Right cardiac atrium (tissue), 5 donors: Measurements from ENCODE around the gene MAGEA1. TPM values are rescaled to one million over a fixed set of nuclear protein-coding genes. Genes with fewer than 3 reads are reported as not detected.

Experiments used
- ATAC-seq, 2 donors: fragments of 200-7000 bp; cut with Tn5 transposase; one replicate each; pipeline versions ENCODE4 v1.8.0 to v1.9.1; 2020; ENCODE audit warnings: moderate library complexity in 2 of 2, mild to moderate bottlenecking in 1 of 2
- DNase-seq, 3 donors: peaks; one replicate each; pipeline ENCODE4 v3.0.0-alpha.2; 2020
- H3K27ac ChIP-seq: one replicate; pipeline ENCODE4 v1.5.1; 2013; ENCODE audit warnings: mild to moderate bottlenecking, low read length, control low read depth, moderate library complexity
- H3K27me3 ChIP-seq: one replicate; pipeline ENCODE4 v1.6.1; 2013; ENCODE audit not compliant: control insufficient read depth, insufficient read depth
- H3K4me1 ChIP-seq: one replicate; pipeline ENCODE4 v1.6.1; 2013; ENCODE audit warnings: low read length; ENCODE audit not compliant: control insufficient read depth, insufficient read depth
- H3K4me3 ChIP-seq: one replicate; pipeline ENCODE4 v1.5.1; 2013; ENCODE audit warnings: low read length, control low read depth
- H3K9me3 ChIP-seq: one replicate; pipeline ENCODE4 v1.6.1; 2013; ENCODE audit warnings: low read length; ENCODE audit not compliant: control insufficient read depth
- WGBS: extraction: QIAGEN DNeasy Blood & Tissue Kit; methylation state at CpG from one replicate; pipeline ENCODE4 v1.1.7; 2013; 5-methylcytosine and 5-hydroxymethylcytosine counted together
- intact Hi-C, 4 donors: fragments of 100-400 bp; cut with DNase I; formaldehyde crosslinking; loops; one replicate each; pipeline versions ENCODE4 v1.11.0 to v1.14.0; 2022 to 2023
- polyA plus RNA-seq: library from polyadenylated mRNA; stranded (reverse); fragments of 200-250 nt; gene quantifications from one replicate; pipeline ENCODE4 v1.2.3, GENCODE V29; 2013
- total RNA-seq, 4 donors: library from RNA; stranded (reverse); fragmentation: NEBNext Ultra II Directional; extraction: Animal tissue kit (Norgen Biotek cat#: 25700); gene quantifications; one replicate each; pipeline ENCODE4 v1.2.1, GENCODE V29; 2021
- donor health status: healthy with polysubstance abuse.
- donor health status: DM: no; HTN: yes; CAD: no.
- donor health status: DM: no; HTN: no; CAD: no.
- donor health status: DM: no; HTN: yes; CAD: no; lungs with severe emphysema.
- donor health status: DM: yes; HTN: yes; CAD: no.

Gene MAGEA1
- total and polyA plus RNA-seq, 5 donors = not detected

GRCh38 chrX:153190381-153190780, 11.3 kb downstream of the MAGEA1 start:
- DNase-seq = no peak
- WGBS = 21% methylated on average over 1 of the region's 1 CpG
- Histone ChIP-seq H3K4me1 (no peaks in the 10 kb centered on the region), H3K9me3 (no peaks in the 10 kb centered on the region), H3K4me3 (no peak overlapping the region), H3K27ac (no peak overlapping the region), H3K27me3 (no peaks in the 10 kb centered on the region)
- intact Hi-C loops = no loop called here
- no peak for ATAC-seq

- no peaks in the 10 kb centered on the region for H3K27me3 ChIP-seq
- H3K27ac ChIP-seq = no peak overlapping the region
- H3K4me1 ChIP-seq = no peaks in the 10 kb centered on the region
- DNase-seq (no peak), ATAC-seq (no peak)
- no peak overlapping the region for H3K4me3 ChIP-seq
- H3K9me3 ChIP-seq = no peaks in the 10 kb centered on the region
- WGBS = 67% methylated on average over 2 of the region's 2 CpGs
- intact Hi-C loops = no loop called here
Observed at GRCh38 chrX:153200462-153200861, 21.4 kb downstream of the MAGEA1 start.

DNA sequence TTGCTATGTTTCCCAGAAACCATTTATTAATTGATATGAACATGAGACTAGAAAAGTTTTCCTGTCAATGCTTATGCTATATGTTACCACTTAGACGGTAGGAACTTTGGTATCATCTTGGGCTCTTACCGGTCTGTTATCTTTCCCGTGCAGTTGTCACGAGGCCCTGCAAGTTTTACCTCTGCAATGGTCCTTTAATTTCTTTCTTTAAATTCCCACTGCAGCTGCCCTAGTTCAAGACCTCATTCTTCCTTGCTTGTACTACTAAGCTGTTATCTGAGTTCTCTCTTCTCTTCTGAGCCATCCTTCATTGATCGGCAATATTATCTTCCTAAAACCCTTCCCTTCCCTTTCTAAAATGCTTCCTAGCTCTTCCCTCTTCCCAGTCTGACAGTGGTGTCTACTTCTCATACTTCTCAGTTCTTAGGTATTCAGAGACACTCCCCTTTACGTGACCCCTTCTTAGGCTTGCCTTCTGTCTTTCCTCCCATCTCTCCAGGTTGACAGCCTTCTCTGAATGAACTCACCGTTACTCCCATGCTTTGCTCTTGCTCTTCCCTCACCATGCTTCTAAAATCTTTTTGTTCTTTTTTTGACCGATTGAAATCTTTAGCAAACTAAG, 27.5 kb downstream of the MAGEA1 start:
- 69% methylated on average over 8 of the region's 8 CpGs for WGBS
- no peak for DNase-seq
- no peaks in the 10 kb centered on the region for H3K27me3 ChIP-seq
- no peaks in the 10 kb centered on the region for H3K4me1 ChIP-seq
- no peak for ATAC-seq
- intact Hi-C loops = no loop called here
- no peak overlapping the region for H3K27ac ChIP-seq
- H3K9me3 ChIP-seq = no peaks in the 10 kb centered on the region
- H3K4me3 ChIP-seq = no peak overlapping the region

GRCh38 chrX:153209347-153209746, 30.3 kb downstream of the MAGEA1 start:
- Histone ChIP-seq H3K9me3 (no peaks in the 10 kb centered on the region), H3K27me3 (no peaks in the 10 kb centered on the region), H3K27ac (no peak overlapping the region), H3K4me1 (no peaks in the 10 kb centered on the region), H3K4me3 (no peak overlapping the region)
- ATAC-seq (no peak), DNase-seq (no peak)
- intact Hi-C loops = no loop called here
- WGBS = 93% methylated on average over 3 of the region's 3 CpGs

- intact Hi-C loops = no loop called here
- Histone ChIP-seq H3K27ac (no peak overlapping the region), H3K27me3 (no peaks in the 10 kb centered on the region), H3K4me1 (no peaks in the 10 kb centered on the region), H3K4me3 (no peak overlapping the region), H3K9me3 (no peaks in the 10 kb centered on the region)
- 57% methylated on average over 2 of the region's 2 CpGs for WGBS
- DNase-seq = no peak
- no peak for ATAC-seq
Observed at GRCh38 chrX:153214934-153215333, 35.9 kb downstream of the MAGEA1 start.

- H3K4me3 ChIP-seq = no peak overlapping the region
- H3K27me3 ChIP-seq = no peaks in the 10 kb centered on the region
- ATAC-seq (no peak), DNase-seq (no peak)
- no peaks in the 10 kb centered on the region for H3K4me1 ChIP-seq
- 65% methylated on average over 1 of the region's 1 CpG for WGBS
- intact Hi-C loops = no loop called here
- no peak overlapping the region for H3K27ac ChIP-seq
- H3K9me3 ChIP-seq = no peaks in the 10 kb centered on the region
Observed at GRCh38 chrX:153216926-153217325, 37.8 kb downstream of the MAGEA1 start.

GRCh38 chrX:153225438-153226098, 46.5 kb downstream of the MAGEA1 start:
- DNase-seq (no peak), ATAC-seq (no peak)
- Histone ChIP-seq H3K9me3 (no peaks in the 10 kb centered on the region), H3K4me3 (no peak overlapping the region), H3K27me3 (no peaks in the 10 kb centered on the region), H3K27ac (no peak overlapping the region), H3K4me1 (no peaks in the 10 kb centered on the region)
- intact Hi-C loops = no loop called here
- WGBS = 80% methylated on average over 8 of the region's 8 CpGs

DNA sequence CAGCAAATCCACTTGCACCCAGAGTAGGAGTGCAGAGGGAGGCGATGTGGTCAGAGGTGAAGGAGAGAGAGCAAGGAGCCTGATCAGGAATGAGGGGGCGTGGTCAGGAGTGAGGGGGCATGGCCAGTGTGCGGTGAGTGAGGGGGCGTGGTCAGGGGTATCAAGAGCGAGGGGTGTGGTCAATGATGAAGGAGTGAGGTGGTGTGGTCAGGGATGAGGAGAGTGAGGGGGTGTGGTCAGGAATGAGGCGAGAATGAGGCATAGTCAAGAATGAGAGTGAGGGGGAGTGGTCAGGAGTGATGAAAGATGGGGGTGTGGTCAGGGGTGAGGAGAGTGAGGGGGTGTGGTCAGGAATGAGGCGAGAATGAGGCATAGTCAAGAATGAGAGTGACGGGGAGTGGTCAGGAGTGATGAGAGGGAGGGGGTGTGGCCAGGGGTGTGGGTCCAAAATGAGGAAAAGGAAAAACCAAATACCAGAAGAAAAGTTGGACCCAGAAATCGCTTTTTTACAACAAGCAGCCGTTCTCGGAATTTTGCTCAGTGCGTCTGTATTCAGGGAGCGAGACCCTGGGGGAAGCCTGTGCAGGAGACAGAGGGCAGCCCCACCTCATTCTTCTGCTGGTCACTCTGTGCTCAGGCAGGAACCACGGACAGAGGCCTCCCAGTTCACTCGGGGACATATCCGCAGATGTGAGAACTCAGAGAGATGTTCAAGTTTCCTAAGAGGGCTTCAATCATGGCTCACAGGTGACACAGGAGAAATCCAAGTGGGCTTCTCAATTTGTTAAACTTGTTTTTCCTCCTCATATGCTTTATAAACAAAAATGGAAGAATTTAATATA, 47.5 kb downstream of the MAGEA1 start:
- 13% methylated on average over 16 of the region's 16 CpGs for WGBS

More for the DNA sequence above, 47.5 kb downstream of the MAGEA1 start:
- Histone ChIP-seq H3K4me3 (no peak overlapping the region), H3K4me1 (no peaks in the 10 kb centered on the region), H3K27ac (no peak overlapping the region), H3K27me3 (no peaks in the 10 kb centered on the region), H3K9me3 (no peaks in the 10 kb centered on the region)
- peak in 2 of 3 donors; percentile 17 to 44 for DNase-seq
- ATAC-seq = peak in 1 of 2 donors; percentile 73
- intact Hi-C loops = no loop called here

Other genes with a start within 250 kb of the MAGEA1 start
- under 1 TPM in 1 of 4 donors, not detected in 3; 0.12 TPM for gene PNMA5, start 185.2 kb upstream of the MAGEA1 start, total RNA-seq
- gene PNMA5, start 185.2 kb upstream of the MAGEA1 start, polyA plus RNA-seq = not detected
- 1 to 10 TPM in 3 of 4 donors, under 1 TPM in 1; 0.95 to 3.1 (median 3.0) TPM for gene PNMA3, start 122.8 kb upstream of the MAGEA1 start, total RNA-seq
- gene PNMA3, start 122.8 kb upstream of the MAGEA1 start, polyA plus RNA-seq = 3.2 TPM
- 1 to 10 TPM; 1.3 to 2.9 (median 2.3) TPM for gene PNMA6A, start 106.8 kb upstream of the MAGEA1 start, total RNA-seq
- gene PNMA6A, start 106.8 kb upstream of the MAGEA1 start, polyA plus RNA-seq = 3.6 TPM
- not detected for gene PNMA6F, start 142.5 kb downstream of the MAGEA1 start, total RNA-seq
- not detected for gene PNMA6F, start 142.5 kb downstream of the MAGEA1 start, polyA plus RNA-seq
- gene ZNF275, start 154.9 kb downstream of the MAGEA1 start, total RNA-seq = 1 to 10 TPM; 5.2 to 7.5 (median 6.3) TPM
- gene ZNF275, start 154.9 kb downstream of the MAGEA1 start, polyA plus RNA-seq = 2.7 TPM
- not detected for gene PNMA6E, start 222.1 kb downstream of the MAGEA1 start, total RNA-seq
- not detected for gene PNMA6E, start 222.1 kb downstream of the MAGEA1 start, polyA plus RNA-seq
- 1 to 10 TPM in 1 of 4 donors, under 1 TPM in 3; 0.57 to 1.6 (median 0.77) TPM for gene ZFP92, start 232.2 kb downstream of the MAGEA1 start, total RNA-seq
- 0.32 TPM for gene ZFP92, start 232.2 kb downstream of the MAGEA1 start, polyA plus RNA-seq